T-cell (primary cell): ENCODE measurements around the gene KAZN. TPM values are rescaled to one million over a fixed set of nuclear protein-coding genes. Genes with fewer than 3 reads are reported as not detected.
"Not testable (repeated sequence)": the region's sequence is repeated elsewhere in the genome, so short reads cannot be mapped to it uniquely, and the experiment has no call there.

Experiments used
- ATAC-seq, 4 experiments: fragments of 200-7000 bp in 3 of 4; fragments of 150-1000 bp in 1 of 4; cut with Tn5 transposase; replicated peaks in 1 of 4; 1 replicate in 3 of 4; 2 replicates in 1 of 4; pipeline ENCODE4 v1.10.0; 2021; ENCODE audit warnings: moderate library complexity in 3 of 4, mild to moderate bottlenecking in 2 of 4, moderate number of reproducible peaks in 1 of 4
- CTCF ChIA-PET, 2 donors: fragments of 300-600 bp; sonication (Branson Sonifier 250); formaldehyde crosslinking; loops; one replicate each; lab custom pipeline; 2022; ENCODE audit warnings: antibody characterized with exemption in 2 of 2; lab: Charles Lee
- POLR2A ChIA-PET, 2 donors: fragments of 300-600 bp; sonication (Branson Sonifier 250); formaldehyde crosslinking; loops; one replicate each; lab custom pipeline; 2022; ENCODE audit warnings: antibody characterized with exemption in 2 of 2; lab: Charles Lee
- DNase-seq, 35 experiments: peaks; one replicate each; pipeline versions ENCODE4 v3.0.0 to v3.0.0-alpha.2; 2013 to 2023
- H3K27ac ChIP-seq: one replicate; pipeline ENCODE4 v1.5.1; 2013; ENCODE audit warnings: low read length
- H3K27me3 ChIP-seq, 2 experiments: replicated peaks in 1 of 2; 1 replicate in 1 of 2; 2 replicates in 1 of 2; pipeline versions ENCODE4 v1.6.1 to v1.7.0; 2013; ENCODE audit warnings: low read length in 1 of 2, mixed read lengths in 1 of 2; ENCODE audit not compliant: control insufficient read depth in 2 of 2, insufficient read depth in 2 of 2; ENCODE audit errors: extremely low read depth in 1 of 2
- H3K36me3 ChIP-seq, 2 donors: 1 replicate in 1 of 2; 2 replicates in 1 of 2; pipeline versions ENCODE4 v1.6.1 to v1.7.0; 2013; ENCODE audit warnings: low read length in 1 of 2; ENCODE audit not compliant: control insufficient read depth in 2 of 2, insufficient read depth in 1 of 2; ENCODE audit errors: extremely low read depth in 1 of 2
- H3K4me1 ChIP-seq, 2 experiments: 1 replicate in 1 of 2; 2 replicates in 1 of 2; pipeline versions ENCODE4 v1.6.1 to v1.7.0; 2013; ENCODE audit warnings: low read length in 2 of 2, mixed read lengths in 1 of 2; ENCODE audit not compliant: insufficient read depth in 2 of 2, control insufficient read depth in 1 of 2; ENCODE audit errors: extremely low read depth in 1 of 2
- H3K4me3 ChIP-seq, 2 donors: 1 replicate in 1 of 2; 2 replicates in 1 of 2; pipeline versions ENCODE4 v1.5.1 to v1.7.0; 2013; ENCODE audit warnings: mild to moderate bottlenecking in 2 of 2, low read length in 1 of 2, moderate library complexity in 1 of 2; ENCODE audit not compliant: control insufficient read depth in 1 of 2; ENCODE audit errors: extremely low read depth in 1 of 2
- H3K9me3 ChIP-seq: 2 replicates; pipeline ENCODE4 v1.7.0; 2013
- H3K27ac Mint-ChIP-seq, 2 donors: one replicate each; pipeline ENCODE4 v1.8.0; 2020 to 2021; ENCODE audit warnings: mild to moderate bottlenecking in 2 of 2, mixed read lengths in 2 of 2
- H3K27me3 Mint-ChIP-seq, 2 donors: one replicate each; pipeline ENCODE4 v1.8.0; 2021 to 2022; ENCODE audit warnings: mixed read lengths in 2 of 2
- H3K36me3 Mint-ChIP-seq: one replicate; pipeline ENCODE4 v1.8.0; 2021; ENCODE audit warnings: mixed read lengths
- H3K4me1 Mint-ChIP-seq, 3 donors: one replicate each; pipeline ENCODE4 v1.8.0; 2020 to 2022; ENCODE audit warnings: mixed read lengths in 3 of 3, mild to moderate bottlenecking in 1 of 3
- H3K4me3 Mint-ChIP-seq, 3 donors: one replicate each; pipeline ENCODE4 v1.8.0; 2020 to 2022; ENCODE audit warnings: mild to moderate bottlenecking in 3 of 3, mixed read lengths in 3 of 3, moderate library complexity in 3 of 3
- H3K9me3 Mint-ChIP-seq, 3 donors: one replicate each; pipeline ENCODE4 v1.8.0; 2020 to 2022; ENCODE audit warnings: mixed read lengths in 3 of 3
- WGBS: methylation state at CpG from one replicate; pipeline ENCODE4 v1.1.5; 2013; ENCODE audit warnings: missing lambda C conversion rate; ENCODE audit not compliant: insufficient coverage; 5-methylcytosine and 5-hydroxymethylcytosine counted together
- total RNA-seq, 35 experiments: library from RNA in 6 of 35; stranded (reverse) in 6 of 35; fragments of 120-200 nt in 1 of 35; gene quantifications; one replicate each; pipeline versions ENCODE4 v1.2.1 to v1.2.4 and lab custom pipeline; 2013 to 2026

KAZN gene
- total RNA-seq, 5 donors from 2014 or later (not counting 1 experiment from before 2014, with no cell fraction given) = 0.18 to 0.58 (median 0.30) TPM

DNA sequence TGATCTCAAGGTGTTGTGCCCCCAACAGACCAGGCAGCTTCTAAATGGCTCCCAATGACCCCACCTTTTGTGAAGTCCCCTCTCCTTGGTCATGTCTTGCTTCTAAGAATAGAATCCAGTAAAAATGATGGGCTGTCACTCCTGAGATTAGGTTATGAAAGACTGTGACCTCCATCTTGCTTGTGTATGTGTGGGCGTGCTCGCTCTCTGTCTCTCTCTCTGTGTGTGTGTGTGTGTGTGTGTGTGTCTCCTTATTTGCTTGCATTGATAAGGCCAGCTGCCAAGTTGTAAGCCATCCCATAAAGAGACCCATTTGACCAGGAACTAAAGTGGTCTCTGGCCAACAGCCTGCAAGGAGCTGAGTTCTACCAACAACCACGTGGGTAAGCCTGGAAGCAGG lies 532.1 kb downstream of the KAZN start:
- 69% methylated on average over 3 of the region's 3 CpGs for WGBS
- no peak overlapping the region for H3K27ac ChIP-seq
- ChIA-PET POLR2A (interaction anchor here in 1 of 2 donors (0.6 kb wide), 1 partner anchor 503 kb away, joined by 4 read pairs; no protein-coding TSS in a partner anchor), CTCF (interaction anchor here (0.5 to 1.7 kb wide), 2 partner anchors 169 to 174 kb away, joined by 3 to 4 read pairs; no protein-coding TSS in a partner anchor)
- H3K4me1 ChIP-seq = no peaks in the 10 kb centered on the region
- Mint-ChIP-seq H3K9me3 (peaks cover 0 to 5% (median 0%) of the 10 kb centered on the region in 3 donors), H3K27ac (no peak overlapping the region), H3K36me3 (no peaks in the 10 kb centered on the region), H3K27me3 (peaks cover 25 to 27% of the 10 kb centered on the region in 2 donors), H3K4me1 (no peaks in the 10 kb centered on the region), H3K4me3 (no peak overlapping the region)
- H3K27me3 ChIP-seq = peaks cover 0 to 22% of the 10 kb centered on the region in 2 experiments
- H3K36me3 ChIP-seq = no peaks in the 10 kb centered on the region
- ATAC-seq = no peak
- no peak overlapping the region for H3K4me3 ChIP-seq
- H3K9me3 ChIP-seq = no peaks in the 10 kb centered on the region
- no peak for DNase-seq

DNA sequence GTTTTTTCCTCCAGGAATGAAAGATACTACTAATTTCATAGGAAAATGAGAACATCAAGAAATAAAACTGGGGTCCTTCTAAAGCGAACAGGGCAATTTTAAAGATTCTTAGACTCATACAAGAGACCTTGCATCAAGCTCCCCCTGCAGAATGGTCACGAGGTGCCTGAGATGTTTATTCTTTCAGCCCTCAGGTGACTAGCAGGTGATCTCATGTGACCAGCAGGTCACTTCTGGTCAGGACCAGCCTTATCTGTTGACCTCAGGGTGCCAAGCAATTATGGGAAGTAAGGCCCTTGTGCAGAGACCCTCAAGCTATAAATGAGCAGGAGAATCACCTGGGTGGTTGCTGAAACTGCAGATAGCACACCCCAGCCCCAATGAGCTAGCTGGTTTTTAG lies 534.5 kb downstream of the KAZN start:
- no peak for DNase-seq

DNA sequence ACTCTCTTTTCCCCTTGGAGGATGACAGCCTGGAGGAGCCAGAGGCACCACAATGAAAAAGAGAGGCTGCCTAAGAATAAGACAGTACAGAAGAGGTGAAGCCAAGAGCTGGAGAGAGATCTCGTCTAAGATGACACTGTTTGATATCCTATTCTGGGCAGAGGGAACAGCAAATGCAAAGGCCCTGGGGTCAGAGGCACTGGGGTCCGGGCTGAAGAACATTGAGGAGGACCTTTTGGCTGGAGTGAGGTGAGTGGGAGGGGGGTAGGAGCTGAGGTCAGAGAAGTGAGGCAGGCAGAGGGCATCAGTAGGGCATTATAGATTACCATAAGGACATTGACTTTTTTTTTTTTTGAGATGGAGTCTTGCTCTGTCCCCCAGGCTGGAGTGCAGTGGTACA lies 535.8 kb downstream of the KAZN start:
- DNase-seq = no peak
- POLR2A ChIA-PET = no interaction called here
- peaks cover 0 to 31% of the 10 kb centered on the region in 2 experiments for H3K27me3 ChIP-seq
- CTCF ChIA-PET = interaction anchor here in 1 of 2 donors (0.5 kb wide), 1 partner anchor 297 kb away, joined by 3 read pairs; no protein-coding TSS in a partner anchor
- H3K36me3 ChIP-seq = no peaks in the 10 kb centered on the region
- H3K27ac ChIP-seq = no peak overlapping the region
- no peak overlapping the region for H3K4me3 ChIP-seq
- no peak overlapping the region for H3K4me3 Mint-ChIP-seq
- 71% methylated on average over 2 of the region's 2 CpGs for WGBS
- H3K9me3 ChIP-seq = no peaks in the 10 kb centered on the region
- ATAC-seq = no peak
- H3K27me3 Mint-ChIP-seq = peaks cover 51 to 59% of the 10 kb centered on the region in 2 donors
- no peaks in the 10 kb centered on the region for H3K4me1 ChIP-seq
- no peak overlapping the region for H3K27ac Mint-ChIP-seq
- peaks cover 0 to 5% (median 0%) of the 10 kb centered on the region in 3 donors for H3K9me3 Mint-ChIP-seq
- no peaks in the 10 kb centered on the region for H3K4me1 Mint-ChIP-seq
- no peaks in the 10 kb centered on the region for H3K36me3 Mint-ChIP-seq

More for the DNA sequence above, 534.5 kb downstream of the KAZN start:
- Mint-ChIP-seq H3K4me1 (no peaks in the 10 kb centered on the region), H3K4me3 (no peak overlapping the region), H3K9me3 (peaks cover 0 to 5% (median 0%) of the 10 kb centered on the region in 3 donors), H3K27ac (no peak overlapping the region), H3K27me3 (peaks cover 45 to 51% of the 10 kb centered on the region in 2 donors), H3K36me3 (no peaks in the 10 kb centered on the region)
- H3K4me1 ChIP-seq = no peaks in the 10 kb centered on the region
- no peaks in the 10 kb centered on the region for H3K9me3 ChIP-seq
- ChIA-PET POLR2A (no interaction called here), CTCF (interaction anchor here in 1 of 2 donors (0.6 kb wide), 1 partner anchor 164 kb away, joined by 3 read pairs; no protein-coding TSS in a partner anchor)
- no peak overlapping the region for H3K4me3 ChIP-seq
- H3K36me3 ChIP-seq = no peaks in the 10 kb centered on the region
- H3K27ac ChIP-seq = no peak overlapping the region
- WGBS = 79% methylated on average over 2 of the region's 2 CpGs
- no peak for ATAC-seq
- H3K27me3 ChIP-seq = peaks cover 0 to 30% of the 10 kb centered on the region in 2 experiments

DNA sequence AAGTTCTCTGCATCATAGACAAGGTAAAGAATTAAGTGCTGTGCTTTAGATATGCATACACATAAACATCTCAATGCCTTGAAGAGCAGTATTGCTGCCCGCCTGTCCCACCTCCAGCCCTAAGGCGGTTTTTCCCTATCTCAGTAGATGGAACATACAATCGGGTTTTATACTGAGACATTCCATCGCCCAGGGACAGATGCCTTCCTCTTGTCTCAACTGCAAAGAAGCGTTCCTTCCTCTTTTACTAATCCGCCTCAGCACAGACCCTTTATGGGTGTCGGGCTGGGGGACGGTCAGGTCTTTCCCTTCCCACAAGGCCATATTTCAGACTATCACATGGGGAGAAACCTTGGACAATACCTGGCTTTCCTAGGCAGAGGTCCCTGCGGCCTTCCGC lies 537.1 kb downstream of the KAZN start:
- H3K9me3 ChIP-seq, H3K36me3 Mint-ChIP-seq, CTCF ChIA-PET, H3K36me3 ChIP-seq, H3K9me3 Mint-ChIP-seq, DNase-seq, POLR2A ChIA-PET, H3K27ac ChIP-seq, H3K27ac Mint-ChIP-seq, H3K4me3 ChIP-seq, H3K4me1 ChIP-seq, ATAC-seq, H3K4me1 Mint-ChIP-seq, H3K4me3 Mint-ChIP-seq: not testable (repeated sequence)
- 15% methylated on average over 2 of the region's 10 CpGs for WGBS
- H3K27me3 ChIP-seq = peaks cover 0 to 39% of the 10 kb centered on the region in 2 experiments
- H3K27me3 Mint-ChIP-seq = peaks cover 57 to 64% of the 10 kb centered on the region in 2 donors

DNA sequence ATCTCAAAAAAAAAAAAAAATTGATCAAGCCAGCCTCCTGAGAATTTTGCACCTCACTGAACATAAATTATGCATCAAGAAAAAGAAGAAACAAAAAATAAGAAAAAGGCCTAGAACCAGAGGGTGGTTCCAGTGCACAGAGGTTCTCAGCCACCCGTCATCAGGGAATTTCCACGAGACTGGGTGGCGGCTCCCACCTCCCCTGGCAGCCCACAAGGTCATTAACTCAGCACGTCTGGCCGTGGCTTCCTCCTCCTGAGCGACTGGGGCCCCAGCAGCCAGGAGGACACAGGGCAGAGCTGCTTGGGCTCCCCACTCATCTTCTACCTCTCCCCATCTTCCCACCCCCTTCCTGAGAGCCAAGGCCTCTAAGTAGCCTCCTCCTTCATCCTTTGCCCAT lies 539.3 kb downstream of the KAZN start:
- Mint-ChIP-seq H3K27me3 (peaks cover 60 to 72% of the 10 kb centered on the region in 2 donors), H3K9me3 (peaks cover 0 to 3% (median 0%) of the 10 kb centered on the region in 3 donors), H3K4me3 (no peak overlapping the region), H3K36me3 (no peaks in the 10 kb centered on the region), H3K27ac (no peak overlapping the region), H3K4me1 (no peaks in the 10 kb centered on the region)
- POLR2A ChIA-PET = no interaction called here
- 27% methylated on average over 3 of the region's 6 CpGs for WGBS
- Histone ChIP-seq H3K4me3 (no peak overlapping the region), H3K27ac (no peak overlapping the region), H3K4me1 (no peaks in the 10 kb centered on the region), H3K36me3 (no peaks in the 10 kb centered on the region), H3K9me3 (no peaks in the 10 kb centered on the region), H3K27me3 (peaks cover 0 to 50% of the 10 kb centered on the region in 2 experiments)
- ATAC-seq (no peak), DNase-seq (peak in 2 of 35 experiments; percentile 11 to 15)
- CTCF ChIA-PET = interaction anchor here in 1 of 2 donors (1.1 kb wide), 1 partner anchor 9 kb away, joined by 4 read pairs; no protein-coding TSS in a partner anchor

DNA sequence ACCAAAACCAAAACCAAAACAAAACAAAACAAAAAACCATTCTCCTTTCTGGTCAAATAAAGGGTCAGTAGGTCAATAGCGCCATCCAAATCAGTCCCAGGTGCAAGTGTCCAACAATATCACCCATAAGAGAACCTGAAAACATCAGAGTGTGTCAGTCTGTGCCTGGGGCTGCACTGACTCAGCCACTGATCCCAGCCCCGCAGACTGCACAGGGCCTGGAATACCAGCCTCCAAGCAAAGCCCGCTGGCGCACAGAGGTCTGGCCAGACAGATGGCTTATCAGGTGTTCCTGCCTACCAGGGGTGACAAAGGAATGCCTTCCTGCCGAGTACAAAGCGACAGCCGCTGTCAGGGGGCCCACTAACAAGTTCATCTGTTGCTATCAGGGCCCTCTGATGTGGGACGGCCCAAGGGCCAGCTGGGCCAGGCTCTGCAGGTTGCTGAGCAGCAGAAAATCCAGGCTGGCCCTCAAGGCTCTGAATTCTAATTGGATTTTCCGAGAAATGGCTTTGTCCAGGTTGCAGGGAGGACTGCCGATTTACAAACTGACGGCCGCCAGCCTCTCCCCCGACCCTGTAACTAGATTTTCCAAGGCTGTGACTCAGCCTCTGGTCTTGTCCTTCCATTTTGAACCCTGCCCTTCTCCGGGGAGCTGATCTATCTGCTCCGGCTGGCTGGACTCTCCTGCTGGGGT lies 541.3 kb downstream of the KAZN start:
- 68% methylated on average over 11 of the region's 15 CpGs for WGBS
- no peak overlapping the region for H3K27ac ChIP-seq
- Mint-ChIP-seq H3K9me3 (peaks cover 0 to 3% (median 0%) of the 10 kb centered on the region in 3 donors), H3K4me3 (no peak overlapping the region), H3K36me3 (no peaks in the 10 kb centered on the region), H3K27me3 (peaks cover 55 to 71% of the 10 kb centered on the region in 2 donors), H3K27ac (no peak overlapping the region), H3K4me1 (no peaks in the 10 kb centered on the region)
- ChIA-PET CTCF (no interaction called here), POLR2A (no interaction called here)
- DNase-seq (no peak), ATAC-seq (no peak)
- no peaks in the 10 kb centered on the region for H3K36me3 ChIP-seq
- no peaks in the 10 kb centered on the region for H3K9me3 ChIP-seq
- H3K27me3 ChIP-seq = peaks cover 0 to 40% of the 10 kb centered on the region in 2 experiments
- no peaks in the 10 kb centered on the region for H3K4me1 ChIP-seq
- no peak overlapping the region for H3K4me3 ChIP-seq
